Caco-2 (cell line): ENCODE results near the gene ADAD2. TPM values are rescaled to one million over a fixed set of nuclear protein-coding genes. Genes with fewer than 3 reads are reported as not detected.

Experiments
- BruUV-seq: library from RNA; stranded (reverse); fragments of 400-500 nt; replicated peaks from 2 replicates; lab custom pipeline; 2021; lab: Mats Ljungman, UMichigan
- CTCF ChIA-PET: fragments of 300-600 bp; sonication (Branson Sonifier 250); formaldehyde crosslinking; loops from one replicate; lab custom pipeline; 2022; ENCODE audit warnings: antibody characterized with exemption; lab: Charles Lee
- POLR2A ChIA-PET: fragments of 300-600 bp; sonication (Branson Sonifier 250); formaldehyde crosslinking; loops from one replicate; lab custom pipeline; 2022; ENCODE audit warnings: antibody characterized with exemption; lab: Charles Lee
- DNase-seq, 2 experiments: peaks; one replicate each; pipeline versions ENCODE4 v3.0.0 to v3.0.0-alpha.2; 2020 to 2022
- H3K27me3 ChIP-seq: replicated peaks from 2 replicates; pipeline ENCODE4 v1.6.0; 2011; ENCODE audit warnings: low read length; ENCODE audit not compliant: control insufficient read depth, insufficient read depth
- H3K36me3 ChIP-seq: 2 replicates; pipeline ENCODE4 v1.5.1; 2011; ENCODE audit warnings: low read length; ENCODE audit not compliant: control insufficient read depth, insufficient read depth
- H3K4me1 ChIP-seq: fragments of 250-450 bp; sonication (Bioruptor Pico); 2 replicates; pipeline ENCODE4 v1.5.1; 2020; ENCODE audit warnings: mild to moderate bottlenecking
- H3K4me3 ChIP-seq: 2 replicates; pipeline ENCODE4 v1.5.1; 2011; ENCODE audit warnings: low read depth, mild to moderate bottlenecking, control low read depth, low read length
- H3K9me3 ChIP-seq: fragments of 250-450 bp; sonication (Bioruptor Pico); 2 replicates; pipeline ENCODE4 v1.5.1; 2020; ENCODE audit warnings: mild to moderate bottlenecking, moderate library complexity
- H3K27ac Mint-ChIP-seq: one replicate; pipeline ENCODE4 v1.8.0; 2022; ENCODE audit warnings: mixed read lengths; ENCODE audit not compliant: unreplicated experiment
- H3K27me3 Mint-ChIP-seq: one replicate; pipeline ENCODE4 v1.8.0; 2022; ENCODE audit warnings: mixed read lengths; ENCODE audit not compliant: insufficient read depth, unreplicated experiment
- H3K36me3 Mint-ChIP-seq: one replicate; pipeline ENCODE4 v1.8.0; 2022; ENCODE audit warnings: mild to moderate bottlenecking, mixed read lengths; ENCODE audit not compliant: insufficient read depth, unreplicated experiment
- H3K4me1 Mint-ChIP-seq: one replicate; pipeline ENCODE4 v1.8.0; 2022; ENCODE audit warnings: low read depth, mixed read lengths; ENCODE audit not compliant: unreplicated experiment
- H3K4me3 Mint-ChIP-seq: one replicate; pipeline ENCODE4 v1.8.0; 2022; ENCODE audit warnings: mild to moderate bottlenecking, moderate library complexity, mixed read lengths; ENCODE audit not compliant: unreplicated experiment
- H3K9me3 Mint-ChIP-seq: one replicate; pipeline ENCODE4 v1.8.0; 2022; ENCODE audit warnings: mixed read lengths; ENCODE audit not compliant: unreplicated experiment
- CTCF ChIP-seq, 2 experiments: fragments of 200-600 bp in 1 of 2; IDR thresholded peaks; 1 replicate in 1 of 2; 2 replicates in 1 of 2; pipeline versions ENCODE4 v1.5.1 to v1.8.0; 2011 to 2022; ENCODE audit warnings: antibody characterized with exemption in 1 of 2, control low read depth in 1 of 2, inconsistent platforms in 1 of 2, low read depth in 1 of 2, low read length in 1 of 2, mild to moderate bottlenecking in 1 of 2, moderate library complexity in 1 of 2; ENCODE audit not compliant: insufficient read depth in 1 of 2, severe bottlenecking in 1 of 2, unreplicated experiment in 1 of 2
- intact Hi-C: fragments of 100-400 bp; cut with micrococcal nuclease; formaldehyde crosslinking; loops from one replicate; pipeline ENCODE4 v1.10.0; 2022; ENCODE audit not compliant: unreplicated experiment
- total RNA-seq: library from RNA; stranded (reverse); gene quantifications from 2 replicates; pipeline ENCODE4 v1.2.3, GENCODE V29; 2022

The ADAD2 gene
- total RNA-seq, 1 experiment from 2014 or later, result not detected

GRCh38 chr16:84180519-84181140, 10.3 kb upstream of the ADAD2 start:
- Histone ChIP-seq H3K36me3 (peaks cover 4% of the 10 kb centered on the region), H3K4me3 (no peak overlapping the region), H3K9me3 (no peaks in the 10 kb centered on the region), H3K27me3 (no peaks in the 10 kb centered on the region), H3K4me1 (peaks cover 16% of the 10 kb centered on the region)
- TF ChIP-seq CTCF (IDR thresholded peaks at IDR 0.05; ENCODE audit: insufficient read depth in 1 of 2, low read depth in 1 of 2, low read length in 1 of 2, severe bottlenecking in 1 of 2, unreplicated experiment in 1 of 2), result no peak
- H3K4me3 Mint-ChIP-seq, result no peak overlapping the region
- H3K4me1 Mint-ChIP-seq, result peaks cover 6% of the 10 kb centered on the region
- no peak for DNase-seq
- no peaks in the 10 kb centered on the region for H3K9me3 Mint-ChIP-seq
- peaks cover 19% of the 10 kb centered on the region for H3K36me3 Mint-ChIP-seq
- intact Hi-C loops, result loop anchor here (10.0 kb wide), 1 partner anchor 304 kb away; no protein-coding TSS in a partner anchor
- H3K27me3 Mint-ChIP-seq, result no peaks in the 10 kb centered on the region
- POLR2A ChIA-PET, result no interaction called here
- no TSS peak for BruUV-seq
- CTCF ChIA-PET, result no interaction called here
- no peak overlapping the region for H3K27ac Mint-ChIP-seq

- Histone ChIP-seq H3K4me1 (peaks cover 15% of the 10 kb centered on the region), H3K36me3 (peaks cover 4% of the 10 kb centered on the region), H3K9me3 (no peaks in the 10 kb centered on the region), H3K27me3 (no peaks in the 10 kb centered on the region), H3K4me3 (no peak overlapping the region)
- Mint-ChIP-seq H3K27ac (no peak overlapping the region), H3K4me3 (no peak overlapping the region), H3K9me3 (no peaks in the 10 kb centered on the region), H3K27me3 (no peaks in the 10 kb centered on the region), H3K4me1 (peaks cover 6% of the 10 kb centered on the region), H3K36me3 (peaks cover 19% of the 10 kb centered on the region)
- no peak for TF ChIP-seq CTCF (IDR thresholded peaks at IDR 0.05; ENCODE audit: insufficient read depth in 1 of 2, low read depth in 1 of 2, low read length in 1 of 2, severe bottlenecking in 1 of 2, unreplicated experiment in 1 of 2)
- DNase-seq, result no peak
- POLR2A ChIA-PET, result no interaction called here
- BruUV-seq, result no TSS peak
- intact Hi-C loops, result loop anchor here (10.0 kb wide), 1 partner anchor 303 kb away; no protein-coding TSS in a partner anchor
- CTCF ChIA-PET, result no interaction called here
Measured at GRCh38 chr16:84181144-84181915, 9.6 kb upstream of the ADAD2 start.

- Histone ChIP-seq H3K4me1 (peaks cover 7% of the 10 kb centered on the region), H3K4me3 (no peak overlapping the region), H3K9me3 (no peaks in the 10 kb centered on the region), H3K27me3 (no peaks in the 10 kb centered on the region), H3K36me3 (peaks cover 4% of the 10 kb centered on the region)
- no peak overlapping the region for H3K4me3 Mint-ChIP-seq
- BruUV-seq, result no TSS peak
- ChIA-PET CTCF (no interaction called here), POLR2A (no interaction called here)
- no peak for TF ChIP-seq CTCF (IDR thresholded peaks at IDR 0.05; ENCODE audit: insufficient read depth in 1 of 2, low read depth in 1 of 2, low read length in 1 of 2, severe bottlenecking in 1 of 2, unreplicated experiment in 1 of 2)
- peaks cover 24% of the 10 kb centered on the region for H3K36me3 Mint-ChIP-seq
- no peaks in the 10 kb centered on the region for H3K9me3 Mint-ChIP-seq
- H3K4me1 Mint-ChIP-seq, result peaks cover 6% of the 10 kb centered on the region
- DNase-seq, result no peak
- intact Hi-C loops, result loop anchor here (10.0 kb wide), 1 partner anchor 303 kb away; no protein-coding TSS in a partner anchor
- H3K27me3 Mint-ChIP-seq, result no peaks in the 10 kb centered on the region
- H3K27ac Mint-ChIP-seq, result no peak overlapping the region
Measured at GRCh38 chr16:84182104-84182503, 8.9 kb upstream of the ADAD2 start.
